SU-DHL-6 (cell line): ENCODE data around the gene POLR2J3.
"Not testable (repeated sequence)": the region's sequence is repeated elsewhere in the genome, so short reads cannot be mapped to it uniquely, and the experiment has no call there.

Experiments
- H2AFZ ChIP-seq: fragments of 200-600 bp; sonication (generic); 2 replicates; pipeline ENCODE4 v1.6.1; 2014; ENCODE audit warnings: low read depth, mild to moderate bottlenecking, moderate library complexity, mixed read lengths, antibody characterized with exemption, low read length; ENCODE audit not compliant: severe bottlenecking
- H3F3A ChIP-seq: fragments of 200-600 bp; shearing (Covaris generic); 2 replicates; pipeline ENCODE4 v1.6.0; 2016; ENCODE audit warnings: antibody characterized with exemption, mild to moderate bottlenecking; ENCODE audit not compliant: insufficient read depth
- H3K27ac ChIP-seq: fragments of 200-600 bp; sonication (generic); 2 replicates; pipeline ENCODE4 v1.5.1; 2016; ENCODE audit warnings: low read depth, mild to moderate bottlenecking, low read length, moderate library complexity, mixed read lengths
- H3K27me3 ChIP-seq: fragments of 200-600 bp; sonication (generic), shearing (Covaris generic); 2 replicates; pipeline ENCODE4 v1.6.0; 2014; ENCODE audit warnings: mild to moderate bottlenecking, low read length
- H3K36me3 ChIP-seq: fragments of 200-600 bp; sonication (generic); 2 replicates; pipeline ENCODE4 v1.6.1; 2014; ENCODE audit warnings: mild to moderate bottlenecking, low read length, mixed read lengths
- H3K4me2 ChIP-seq: fragments of 300-600, 200-600 bp; shearing (Covaris generic), sonication (generic); 2 replicates; pipeline ENCODE4 v1.6.0; 2014; ENCODE audit warnings: low read length, low read depth, mild to moderate bottlenecking; ENCODE audit not compliant: poor library complexity, severe bottlenecking
- H3K4me3 ChIP-seq: fragments of 200-600 bp; sonication (generic); 2 replicates; pipeline ENCODE4 v1.5.1; 2014; ENCODE audit warnings: antibody characterized with exemption, low read length, mild to moderate bottlenecking, mixed read lengths; ENCODE audit not compliant: insufficient read depth, poor library complexity, severe bottlenecking
- H3K79me2 ChIP-seq: fragments of 200-600 bp; sonication (generic); 2 replicates; pipeline ENCODE4 v1.6.1; 2014; ENCODE audit warnings: mild to moderate bottlenecking, low read length, moderate library complexity; ENCODE audit not compliant: insufficient read depth
- H3K9ac ChIP-seq: fragments of 200-600 bp; sonication (generic); 2 replicates; pipeline ENCODE4 v1.7.0; 2014; ENCODE audit warnings: mild to moderate bottlenecking, low read length
- H3K9me2 ChIP-seq: fragments of 200-600 bp; sonication (generic); replicated peaks from 2 replicates; pipeline ENCODE4 v1.6.1; 2014; ENCODE audit warnings: low read length; ENCODE audit not compliant: insufficient read depth
- H3K9me3 ChIP-seq: fragments of 200-600 bp; sonication (generic); 2 replicates; pipeline ENCODE4 v1.6.1; 2014; ENCODE audit warnings: low read length, mixed read lengths; ENCODE audit not compliant: insufficient read depth
- H4K20me1 ChIP-seq: fragments of 200-600 bp; sonication (generic); 2 replicates; pipeline ENCODE4 v1.6.1; 2014; ENCODE audit warnings: low read depth, mild to moderate bottlenecking, antibody characterized with exemption, low read length, moderate library complexity, mixed read lengths

Gene POLR2J3

DNA sequence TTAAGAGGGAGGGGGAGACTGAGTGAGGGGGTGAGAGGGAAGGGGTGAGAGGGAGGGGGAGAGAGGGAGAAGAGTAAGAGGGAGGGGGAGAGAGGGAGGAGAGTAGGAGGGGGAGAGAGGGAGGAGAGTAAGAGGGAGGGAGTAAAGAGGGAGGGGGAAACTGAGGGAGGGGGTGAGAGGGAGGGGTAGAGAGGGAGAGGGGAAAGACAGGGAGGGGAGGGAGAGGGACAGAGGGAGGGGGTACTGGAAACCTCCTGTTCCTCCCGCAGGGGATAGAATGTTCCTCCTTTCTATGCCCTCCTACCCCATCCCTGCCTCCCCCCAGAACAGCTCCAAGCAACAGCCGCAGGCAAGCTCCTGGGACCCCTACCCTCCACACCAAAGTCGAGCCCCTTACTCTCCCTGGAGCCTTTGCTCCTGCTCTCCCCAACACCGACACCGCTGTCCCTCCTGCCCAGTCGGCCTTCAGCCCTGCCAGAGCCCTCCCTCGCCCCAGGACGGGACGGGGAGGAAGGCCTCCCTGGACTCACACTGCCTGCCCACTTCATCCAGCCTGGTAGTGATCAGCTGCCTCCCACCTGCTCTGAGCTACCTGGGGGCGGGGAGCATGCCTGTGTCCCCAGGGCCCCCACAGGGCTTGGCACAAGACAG is 39.4 kb upstream of the POLR2J3 start:
- not testable (repeated sequence) for H3K9me2 ChIP-seq, H3K4me2 ChIP-seq, H2AFZ ChIP-seq, H3F3A ChIP-seq, H3K79me2 ChIP-seq, H3K36me3 ChIP-seq, H3K9me3 ChIP-seq, H3K27ac ChIP-seq, H4K20me1 ChIP-seq, H3K4me3 ChIP-seq, H3K27me3 ChIP-seq, H3K9ac ChIP-seq

DNA sequence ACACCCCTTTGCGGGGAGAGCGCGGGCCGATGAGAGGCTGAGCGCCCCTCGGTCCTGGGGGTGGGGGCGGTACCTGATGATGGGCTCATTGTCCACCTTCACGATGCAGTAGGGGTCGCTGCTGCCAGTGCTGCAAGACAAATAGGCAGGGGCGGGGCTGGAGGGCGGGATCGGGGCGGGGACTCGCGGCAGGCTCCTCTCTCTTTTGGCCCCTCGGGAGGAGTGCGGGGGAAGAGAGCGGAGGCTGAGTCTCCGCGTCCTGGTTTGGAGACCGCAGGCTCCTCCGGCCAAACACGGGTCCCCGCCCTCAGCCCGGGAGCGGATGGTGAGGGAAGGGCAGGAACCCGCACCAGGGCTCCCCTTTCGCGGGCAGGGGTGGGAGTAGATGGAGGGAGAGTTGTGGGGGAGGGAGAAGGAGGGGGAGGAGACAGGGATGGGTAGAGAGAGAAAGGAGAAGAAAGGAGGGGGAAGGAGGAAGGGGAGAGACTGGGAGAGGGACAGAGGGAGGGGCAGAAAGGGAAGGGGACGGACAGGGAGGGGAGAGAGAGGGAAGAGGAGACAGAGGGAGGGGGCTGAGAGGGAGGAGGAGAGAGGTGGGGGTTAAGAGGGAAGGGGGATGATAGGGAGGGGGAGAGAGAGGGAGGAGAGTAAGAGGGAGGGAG is 38.8 kb upstream of the POLR2J3 start:
- not testable (repeated sequence) for H3K36me3 ChIP-seq, H4K20me1 ChIP-seq, H3K4me2 ChIP-seq, H3K9ac ChIP-seq, H2AFZ ChIP-seq, H3K27ac ChIP-seq, H3F3A ChIP-seq, H3K9me2 ChIP-seq, H3K4me3 ChIP-seq, H3K27me3 ChIP-seq, H3K79me2 ChIP-seq, H3K9me3 ChIP-seq

- H3K4me3 ChIP-seq, H3K9me2 ChIP-seq, H3K27ac ChIP-seq, H3K9me3 ChIP-seq, H3K79me2 ChIP-seq, H3F3A ChIP-seq, H2AFZ ChIP-seq, H3K27me3 ChIP-seq, H4K20me1 ChIP-seq, H3K36me3 ChIP-seq, H3K9ac ChIP-seq, H3K4me2 ChIP-seq: not testable (repeated sequence)
Measured at GRCh38 chr7:102610441-102610840, 38.1 kb upstream of the POLR2J3 start.

DNA sequence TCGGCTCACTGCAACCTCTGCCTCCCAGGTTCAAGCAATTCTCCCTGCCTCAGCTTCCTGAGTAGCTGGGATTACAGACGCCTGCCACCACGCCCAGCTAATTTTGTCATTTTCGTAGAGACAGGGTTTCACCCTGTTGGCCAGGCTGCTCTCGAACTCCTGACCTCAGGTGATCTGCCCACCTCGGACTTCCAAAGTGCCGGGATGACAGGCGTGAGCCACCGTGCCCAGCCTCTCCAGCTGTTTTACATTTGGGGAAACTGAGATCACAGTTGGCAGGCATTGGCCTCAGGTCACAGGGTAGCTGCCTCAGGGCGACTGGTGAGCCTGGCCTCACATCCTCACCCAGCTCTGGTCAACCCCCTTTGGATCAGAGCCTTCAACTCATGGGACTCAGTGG is 37.4 kb upstream of the POLR2J3 start:
- H4K20me1 ChIP-seq, H3K4me3 ChIP-seq, H3K9ac ChIP-seq, H3K27ac ChIP-seq, H2AFZ ChIP-seq, H3K27me3 ChIP-seq, H3K9me3 ChIP-seq, H3K9me2 ChIP-seq, H3F3A ChIP-seq, H3K4me2 ChIP-seq, H3K36me3 ChIP-seq, H3K79me2 ChIP-seq: not testable (repeated sequence)

DNA sequence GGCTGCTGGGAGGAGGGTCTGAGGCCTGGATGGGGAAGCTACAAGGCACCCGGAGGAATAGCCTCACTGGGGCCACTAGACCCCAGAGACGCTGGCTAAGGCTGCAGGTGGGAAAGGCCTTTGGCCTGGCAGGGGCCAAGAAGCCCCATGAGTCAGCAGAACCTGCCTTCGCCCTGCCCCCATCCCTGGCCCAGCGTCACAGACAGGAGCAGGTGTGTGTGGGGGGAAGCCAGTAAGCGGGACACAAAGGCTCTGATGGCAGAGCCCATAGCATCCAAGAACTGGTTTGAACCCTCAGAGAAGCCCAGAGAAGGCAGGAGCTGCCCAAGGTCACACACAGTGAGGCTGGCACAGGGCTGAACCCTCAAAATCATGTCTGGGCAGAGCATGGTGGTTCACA is 34.5 kb upstream of the POLR2J3 start:
- not testable (repeated sequence) for H3K27ac ChIP-seq

GRCh38 chr7:102604431-102605145 is 32.2 kb upstream of the POLR2J3 start:
- H3K4me2 ChIP-seq, H3K4me3 ChIP-seq, H4K20me1 ChIP-seq, H3K27ac ChIP-seq, H3K9ac ChIP-seq, H3K36me3 ChIP-seq, H3K9me2 ChIP-seq, H3K79me2 ChIP-seq, H3K9me3 ChIP-seq, H3K27me3 ChIP-seq, H3F3A ChIP-seq, H2AFZ ChIP-seq: not testable (repeated sequence)

More for the DNA sequence above, 34.5 kb upstream of the POLR2J3 start:
- H4K20me1 ChIP-seq, H3K4me2 ChIP-seq, H3K27me3 ChIP-seq, H3K79me2 ChIP-seq, H3K9me3 ChIP-seq, H3K36me3 ChIP-seq, H3K9me2 ChIP-seq, H2AFZ ChIP-seq, H3F3A ChIP-seq, H3K4me3 ChIP-seq, H3K9ac ChIP-seq: not testable (repeated sequence)

GRCh38 chr7:102602317-102602716 is 29.9 kb upstream of the POLR2J3 start:
- H3F3A ChIP-seq, H2AFZ ChIP-seq, H3K4me3 ChIP-seq, H3K9me2 ChIP-seq, H3K27ac ChIP-seq, H3K27me3 ChIP-seq, H3K9me3 ChIP-seq, H4K20me1 ChIP-seq, H3K9ac ChIP-seq, H3K36me3 ChIP-seq, H3K4me2 ChIP-seq, H3K79me2 ChIP-seq: not testable (repeated sequence)

DNA sequence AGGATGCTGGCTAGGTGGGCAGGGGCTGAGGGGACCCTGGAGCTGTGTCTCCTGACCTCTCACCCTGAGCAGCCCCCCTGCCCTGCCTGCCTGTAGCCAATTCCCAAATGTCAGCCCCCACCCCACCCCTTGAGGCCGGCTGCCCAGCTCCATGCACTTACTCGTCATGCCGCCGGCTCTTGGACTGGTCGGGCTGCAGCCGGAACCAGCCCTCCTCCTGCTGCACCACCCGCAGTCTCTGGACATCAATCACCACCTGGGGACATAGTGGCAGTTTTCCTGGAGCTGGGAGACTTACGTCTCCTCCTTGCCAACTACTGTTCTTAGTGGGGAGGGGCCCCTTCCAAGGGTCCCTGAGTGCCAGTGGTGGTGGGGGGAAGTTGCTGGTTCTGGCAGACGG is 27.3 kb upstream of the POLR2J3 start:
- not testable (repeated sequence) for H2AFZ ChIP-seq, H3K9me3 ChIP-seq, H3K27me3 ChIP-seq, H3K4me2 ChIP-seq, H3K4me3 ChIP-seq, H3K36me3 ChIP-seq, H3F3A ChIP-seq, H4K20me1 ChIP-seq, H3K9me2 ChIP-seq, H3K79me2 ChIP-seq, H3K9ac ChIP-seq, H3K27ac ChIP-seq
